Left colon (tissue), 2 donors: ENCODE measurements around the gene DUSP16. TPM values are rescaled to one million over a fixed set of nuclear protein-coding genes. Genes with fewer than 3 reads are reported as not detected.
"Not testable (repeated sequence)": the region's sequence is repeated elsewhere in the genome, so short reads cannot be mapped to it uniquely, and the experiment has no call there.

Experiments
- ATAC-seq: fragments of 200-7000 bp; cut with Tn5 transposase; one replicate; pipeline ENCODE4 v1.9.1; 2020; ENCODE audit warnings: mild to moderate bottlenecking, moderate library complexity
- DNase-seq, 2 donors: peaks; one replicate each; pipeline ENCODE4 v3.0.0-alpha.2; 2020
- intact Hi-C, 2 donors: fragments of 100-400 bp; cut with DNase I in 1 of 2; cut with micrococcal nuclease in 1 of 2; formaldehyde crosslinking; loops; one replicate each; pipeline versions ENCODE4 v1.11.2 to v1.14.0; 2022; cut with DNase I, micrococcal nuclease
- long read RNA-seq: library from polyadenylated mRNA; unstranded; transcript quantifications from one replicate; pipeline ENCODE4 v2.0.0, GENCODE V29; 2021
- total RNA-seq, 2 donors: library from RNA; stranded (reverse); fragmentation: NEBNext Ultra II Directional; extraction: Animal tissue kit (Norgen Biotek cat#: 25700); gene quantifications; one replicate each; pipeline ENCODE4 v1.2.1, GENCODE V29; 2021
- donor health status: DM: no; HTN: no; CAD: no.
- donor health status: DM: yes; HTN: yes; CAD: no.

The DUSP16 gene, protein sequence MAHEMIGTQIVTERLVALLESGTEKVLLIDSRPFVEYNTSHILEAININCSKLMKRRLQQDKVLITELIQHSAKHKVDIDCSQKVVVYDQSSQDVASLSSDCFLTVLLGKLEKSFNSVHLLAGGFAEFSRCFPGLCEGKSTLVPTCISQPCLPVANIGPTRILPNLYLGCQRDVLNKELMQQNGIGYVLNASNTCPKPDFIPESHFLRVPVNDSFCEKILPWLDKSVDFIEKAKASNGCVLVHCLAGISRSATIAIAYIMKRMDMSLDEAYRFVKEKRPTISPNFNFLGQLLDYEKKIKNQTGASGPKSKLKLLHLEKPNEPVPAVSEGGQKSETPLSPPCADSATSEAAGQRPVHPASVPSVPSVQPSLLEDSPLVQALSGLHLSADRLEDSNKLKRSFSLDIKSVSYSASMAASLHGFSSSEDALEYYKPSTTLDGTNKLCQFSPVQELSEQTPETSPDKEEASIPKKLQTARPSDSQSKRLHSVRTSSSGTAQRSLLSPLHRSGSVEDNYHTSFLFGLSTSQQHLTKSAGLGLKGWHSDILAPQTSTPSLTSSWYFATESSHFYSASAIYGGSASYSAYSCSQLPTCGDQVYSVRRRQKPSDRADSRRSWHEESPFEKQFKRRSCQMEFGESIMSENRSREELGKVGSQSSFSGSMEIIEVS
- 10 to 100 TPM; 38.6 to 73.5 TPM for total RNA-seq
- long read RNA-seq, partial matches to known transcripts, result 0 of 12 reads
- long read RNA-seq, other reads (novel, unspliced or antisense), result 12 of 12 reads

- ATAC-seq (peak; percentile 83), DNase-seq (peak; percentile 91 to 92)
- intact Hi-C loops, result loop anchor here in 1 of 2 donors (10.0 kb wide), 1 partner anchor 188 kb away; no protein-coding TSS in a partner anchor
Measured at GRCh38 chr12:12562585-12563261, at the start of gene DUSP16. DUSP16 (minus strand) TSS chr12:12562863; CDS start chr12:12521098, 41,765 bp downstream.

- DNase-seq (no peak), ATAC-seq (peak; percentile 28)
- intact Hi-C loops, result no loop called here
Measured at GRCh38 chr12:12612358-12612757, 49.7 kb upstream of the DUSP16 start.

DNA sequence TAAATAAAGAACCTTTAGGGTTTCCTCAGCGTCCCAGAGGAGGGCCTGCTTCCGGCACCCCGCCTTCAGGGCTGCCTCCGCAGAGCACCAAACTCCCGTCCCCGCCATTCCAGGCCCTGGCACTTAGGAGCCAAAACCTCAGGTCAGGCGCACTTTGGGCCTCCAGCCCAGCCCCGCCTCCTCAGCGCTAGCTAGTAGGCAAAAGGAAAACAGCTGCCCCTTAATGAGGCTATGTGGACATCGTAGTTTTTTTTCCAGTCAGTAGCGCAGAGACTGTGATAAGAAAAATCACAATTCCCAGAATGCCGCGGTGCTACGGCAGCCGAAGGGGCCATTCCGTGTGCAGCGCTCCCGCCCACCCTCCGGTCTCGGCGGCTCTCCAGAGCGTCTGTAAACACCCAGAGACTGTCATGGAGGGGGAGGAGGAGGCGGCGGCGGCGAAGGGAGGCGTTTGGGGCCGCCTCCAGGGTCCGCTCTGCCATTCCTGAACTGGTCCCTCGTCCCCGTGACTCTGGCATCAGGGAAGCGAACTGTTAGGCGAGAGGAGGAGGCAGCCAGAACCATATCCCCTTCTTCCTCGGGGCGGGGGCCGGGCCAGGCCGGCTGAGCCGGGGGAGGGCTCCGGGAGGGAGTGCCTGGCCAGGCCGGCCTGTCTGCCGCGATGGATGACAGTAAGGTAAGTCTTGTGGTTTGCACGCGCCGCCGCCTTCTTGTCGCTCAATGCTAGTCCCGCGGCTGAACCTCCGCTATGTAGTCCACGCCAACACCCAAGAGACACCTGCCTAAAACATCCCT, 49.0 kb upstream of the DUSP16 start, which contains the start of gene CREBL2:
Gene CREBL2, plus strand, starts transcription at position 365 of the 795 bp plus-strand sequence. Its CDS starts 297 bp downstream, at position 662.
- DNase-seq (peak; percentile 93 to 95), ATAC-seq (peak; percentile 94)
- intact Hi-C loops, result no loop called here

- no peak for DNase-seq
- intact Hi-C loops, result no loop called here
- ATAC-seq, result no peak
Measured at GRCh38 chr12:12610711-12611110, 48.0 kb upstream of the DUSP16 start.

GRCh38 chr12:12609692-12610091, 47.0 kb upstream of the DUSP16 start:
- DNase-seq (no peak), ATAC-seq (no peak)
- intact Hi-C loops, result no loop called here

DNA sequence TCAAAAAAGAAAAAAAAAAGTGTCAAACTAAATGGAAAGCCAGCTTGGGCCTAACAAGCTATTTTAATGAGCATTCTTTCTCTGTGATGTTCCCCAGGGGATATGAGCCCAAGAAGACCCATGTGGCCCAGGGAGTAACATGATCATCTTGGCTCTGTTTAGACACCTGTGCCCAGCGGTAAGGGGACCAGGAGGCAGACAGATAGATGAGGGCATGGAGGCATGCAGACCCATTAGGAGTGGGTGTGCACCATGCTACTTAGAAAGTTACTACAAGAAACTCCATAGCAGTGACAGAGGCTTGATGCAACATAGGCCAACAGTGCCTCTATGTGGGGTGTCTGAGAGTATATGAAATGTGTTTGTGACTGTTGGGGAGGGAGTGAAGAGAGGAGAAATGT, 45.9 kb upstream of the DUSP16 start:
- ATAC-seq, result no peak
- DNase-seq, result no peak
- intact Hi-C loops, result no loop called here

DNA sequence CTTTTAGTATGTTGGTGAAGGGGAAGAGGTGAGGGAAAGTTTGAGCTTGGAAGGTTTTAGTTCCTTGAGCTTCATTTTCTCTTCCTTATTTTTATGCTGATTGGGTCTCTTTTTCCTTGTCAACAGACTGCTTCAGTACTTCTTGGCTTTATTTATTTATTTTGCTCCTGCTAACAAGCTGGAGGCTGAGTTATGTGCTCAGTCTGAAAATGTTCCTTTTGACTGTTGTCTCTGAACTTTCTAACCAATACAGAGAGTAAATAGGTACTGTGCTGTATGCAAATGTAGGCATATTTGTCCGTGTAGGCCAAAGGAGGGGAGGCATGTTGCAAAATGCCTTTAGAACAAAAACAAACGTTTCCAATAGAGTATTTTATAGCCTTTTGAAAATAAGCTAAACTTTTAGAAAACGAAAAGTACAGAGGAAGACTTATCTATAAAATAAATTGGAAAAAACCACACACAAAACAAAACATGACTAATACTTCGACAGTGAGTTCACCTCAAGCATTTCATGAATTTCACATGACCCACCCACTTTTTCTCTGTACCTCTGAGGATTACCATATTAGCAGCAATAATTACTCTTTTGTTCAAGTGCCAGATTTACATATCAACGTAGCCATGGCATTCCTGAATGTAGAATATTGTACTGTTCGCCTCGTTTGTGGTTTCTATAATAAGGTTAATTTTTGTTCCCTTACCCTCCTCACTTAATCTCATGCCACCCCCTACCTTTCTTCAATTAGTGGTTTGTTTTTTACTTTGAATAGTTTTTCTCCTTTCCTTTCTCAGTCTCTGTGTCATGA, 44.3 kb upstream of the DUSP16 start:
- no peak for DNase-seq
- ATAC-seq, result no peak
- intact Hi-C loops, result no loop called here

- DNase-seq, result no peak
- no peak for ATAC-seq
- intact Hi-C loops, result no loop called here
Measured at GRCh38 chr12:12604740-12605139, 42.1 kb upstream of the DUSP16 start.

GRCh38 chr12:12600659-12601058, 38.0 kb upstream of the DUSP16 start:
- ATAC-seq, result no peak

GRCh38 chr12:12599750-12600643, 37.3 kb upstream of the DUSP16 start:
- intact Hi-C loops, result no loop called here
- ATAC-seq (no peak), DNase-seq (no peak)

More at GRCh38 chr12:12600659-12601058, 38.0 kb upstream of the DUSP16 start:
- DNase-seq, result no peak
- intact Hi-C loops, result no loop called here

DNA sequence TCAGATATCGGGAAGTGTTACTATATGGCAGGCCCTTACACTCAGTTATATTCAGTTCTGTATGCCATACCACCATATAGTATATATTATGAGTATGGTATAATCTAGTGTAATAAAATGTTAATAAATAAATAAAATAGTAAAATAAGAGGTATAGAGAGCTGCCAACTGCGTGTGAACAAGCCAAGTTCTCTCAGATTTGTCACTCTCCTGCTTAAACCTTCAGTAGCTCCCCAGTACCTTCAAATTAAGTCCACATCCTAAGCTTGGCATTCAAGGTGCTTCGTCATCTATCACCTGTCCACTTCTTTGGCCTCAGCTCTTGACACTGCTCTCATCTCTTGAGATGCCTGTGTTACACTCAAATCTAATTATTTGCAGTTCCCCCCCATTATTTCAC, 36.2 kb upstream of the DUSP16 start:
- ATAC-seq (no peak), DNase-seq (no peak)
- intact Hi-C loops, result no loop called here

DNA sequence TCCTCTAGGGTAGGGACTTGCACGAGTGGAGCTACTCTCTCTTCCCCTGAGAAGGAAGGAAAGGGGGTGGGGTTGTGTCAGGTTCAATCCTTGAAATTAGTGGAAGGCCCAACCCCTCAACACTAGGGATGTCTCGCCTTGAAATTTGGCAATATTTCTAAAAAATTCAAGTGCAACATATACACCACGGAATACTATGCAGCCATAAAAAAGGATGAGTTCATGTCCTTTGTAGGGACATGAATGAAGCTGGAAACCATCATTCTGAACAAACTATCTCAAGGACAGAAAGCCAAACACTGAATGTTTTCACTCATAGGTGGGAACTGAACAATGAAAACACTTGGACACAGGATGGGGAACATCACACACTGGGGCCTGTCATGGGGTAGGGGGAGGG, 33.9 kb upstream of the DUSP16 start:
- ATAC-seq, intact Hi-C loops, DNase-seq: not testable (repeated sequence)

- ATAC-seq, result peak; percentile 81
- DNase-seq, intact Hi-C loops: not testable (repeated sequence)
Measured at GRCh38 chr12:12595929-12596328, 33.3 kb upstream of the DUSP16 start.

DNA sequence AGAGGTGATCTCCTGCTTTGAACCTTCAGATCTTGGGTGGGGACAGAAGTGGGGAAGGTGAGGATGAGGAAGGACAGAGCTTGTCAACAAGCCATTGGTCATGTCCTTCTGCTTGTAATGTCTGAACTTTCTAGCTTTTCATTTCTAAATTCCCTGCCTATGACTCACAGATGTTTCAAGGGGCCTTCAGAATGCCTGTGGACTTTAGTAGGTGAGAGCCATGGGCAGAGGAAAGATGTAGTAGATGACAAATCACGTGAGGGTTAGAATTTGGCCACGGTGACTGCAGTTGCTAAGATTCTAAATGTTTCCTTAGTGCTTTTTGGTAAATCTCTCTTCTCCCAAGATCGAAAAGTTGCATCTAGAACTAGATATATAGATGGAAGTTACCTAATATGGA, 30.3 kb upstream of the DUSP16 start:
- intact Hi-C loops, result no loop called here
- ATAC-seq (no peak), DNase-seq (no peak)

DNA sequence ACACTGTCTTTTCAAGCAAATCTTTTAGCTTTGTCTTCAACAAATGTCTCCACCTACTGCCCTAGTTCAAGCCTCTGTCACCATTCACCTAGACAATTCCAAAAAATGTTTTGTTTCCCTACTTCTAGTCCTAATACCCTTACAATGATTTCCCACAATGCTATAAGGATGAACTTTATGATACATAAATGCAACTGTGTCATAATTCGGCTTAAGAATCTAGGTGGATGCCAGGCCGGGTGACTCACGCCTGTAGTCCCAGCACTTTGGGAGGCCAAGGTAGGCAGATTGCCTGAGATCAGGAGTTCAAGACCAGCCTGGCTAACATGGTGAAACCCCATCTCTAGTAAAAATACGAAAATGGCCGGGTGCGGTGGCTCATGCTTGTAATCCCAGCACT, 28.3 kb upstream of the DUSP16 start:
- intact Hi-C loops, result no loop called here
- ATAC-seq (no peak), DNase-seq (no peak)

DNA sequence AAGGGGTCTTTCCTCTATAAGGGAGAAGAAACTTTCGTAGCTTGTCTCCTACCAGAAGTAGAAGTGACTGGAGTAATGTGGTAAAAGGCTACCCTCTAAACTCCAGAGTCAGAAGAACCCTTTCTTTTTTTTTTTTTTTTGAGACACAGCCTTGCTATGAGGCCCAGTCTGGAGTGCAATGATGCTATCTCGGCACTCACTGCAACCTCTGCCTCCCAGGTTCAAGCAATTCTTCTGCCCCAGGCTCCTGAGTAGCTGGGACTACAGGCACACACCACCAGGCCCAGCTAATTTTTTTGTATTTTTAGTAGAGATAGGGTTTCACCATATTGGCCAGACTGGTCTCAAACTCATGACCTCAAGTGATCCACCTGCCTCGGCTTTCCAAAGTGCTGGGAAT, 25.8 kb upstream of the DUSP16 start:
- ATAC-seq, intact Hi-C loops, DNase-seq: not testable (repeated sequence)

- DNase-seq, result no peak
Measured at GRCh38 chr12:12587878-12588277, 25.2 kb upstream of the DUSP16 start.

More at GRCh38 chr12:12587878-12588277, 25.2 kb upstream of the DUSP16 start:
- intact Hi-C loops, result no loop called here
- peak; percentile 7 for ATAC-seq
